HEK293T (cell line): ENCODE results near the gene ERC2.

Experiments
- CTCF ChIA-PET: fragments of 350-600 bp; formaldehyde crosslinking; extraction: SDS; loops from one replicate; lab custom pipeline; 2021; ENCODE audit warnings: antibody characterized with exemption, inconsistent platforms; lab: Yijun Ruan, JAX
- POLR2A ChIA-PET: fragments of 350-600 bp; formaldehyde crosslinking; extraction: SDS; loops from one replicate; lab custom pipeline; 2020; ENCODE audit warnings: antibody characterized with exemption, inconsistent platforms; lab: Yijun Ruan, JAX
- DNase-seq: peaks from one replicate; pipeline ENCODE4 v3.0.0; 2012; ENCODE audit warnings: mixed read lengths; ENCODE audit errors: extremely low spot score
- ARNT ChIP-seq: fragments of 450-650 bp; IDR thresholded peaks from 2 replicates; pipeline ENCODE4 v1.6.1; 2017; ENCODE audit warnings: mild to moderate bottlenecking
- BHLHE40 ChIP-seq: fragments of 450-650 bp; IDR thresholded peaks from 2 replicates; pipeline ENCODE4 v1.6.1; 2016; ENCODE audit warnings: mild to moderate bottlenecking, moderate library complexity, borderline replicate concordance
- CTBP1 ChIP-seq: fragments of 450-650 bp; IDR thresholded peaks from 2 replicates; pipeline ENCODE4 v1.6.1; 2016; ENCODE audit warnings: borderline replicate concordance
- ELF4 ChIP-seq: fragments of 450-650 bp; IDR thresholded peaks from 2 replicates; pipeline ENCODE4 v1.6.1; 2017; ENCODE audit warnings: antibody characterized with exemption
- FOXA1 ChIP-seq: fragments of 450-650 bp; IDR thresholded peaks from 2 replicates; pipeline ENCODE4 v1.6.1; 2016; ENCODE audit warnings: mild to moderate bottlenecking
- FOXK2 ChIP-seq: fragments of 450-650 bp; IDR thresholded peaks from 2 replicates; pipeline ENCODE4 v1.6.1; 2016; ENCODE audit warnings: mild to moderate bottlenecking
- FOXM1 ChIP-seq: fragments of 450-650 bp; IDR thresholded peaks from 2 replicates; pipeline ENCODE4 v1.6.1; 2017; ENCODE audit warnings: mild to moderate bottlenecking, borderline replicate concordance
- HDGF ChIP-seq: fragments of 450-650 bp; IDR thresholded peaks from 2 replicates; pipeline ENCODE4 v1.6.1; 2017; ENCODE audit warnings: antibody characterized with exemption, borderline replicate concordance
- L3MBTL2 ChIP-seq: fragments of 450-650 bp; conservative IDR thresholded peaks from 2 replicates; pipeline ENCODE4 v1.6.1; 2016; ENCODE audit warnings: mild to moderate bottlenecking
- LEF1 ChIP-seq: fragments of 450-650 bp; IDR thresholded peaks from 2 replicates; pipeline ENCODE4 v1.6.1; 2017; ENCODE audit warnings: mild to moderate bottlenecking, borderline replicate concordance
- NFRKB ChIP-seq: fragments of 450-650 bp; IDR thresholded peaks from 2 replicates; pipeline ENCODE4 v1.6.1; 2016; ENCODE audit warnings: mild to moderate bottlenecking, moderate library complexity
- SP1 ChIP-seq: fragments of 450-650 bp; IDR thresholded peaks from 2 replicates; pipeline ENCODE4 v1.6.1; 2017
- SUZ12 ChIP-seq: fragments of 450-650 bp; IDR thresholded peaks from 2 replicates; pipeline ENCODE4 v1.6.1; 2016; ENCODE audit warnings: mild to moderate bottlenecking
- TARDBP ChIP-seq: fragments of 450-650 bp; IDR thresholded peaks from 2 replicates; pipeline ENCODE4 v1.6.1; 2016
- ZNF384 ChIP-seq: fragments of 450-650 bp; IDR thresholded peaks from 2 replicates; pipeline ENCODE4 v1.6.1; 2016
- TF ChIP-seq, protein P1 (sequence below): fragments of 450-650 bp; IDR thresholded peaks from 2 replicates; pipeline ENCODE4 v1.6.1; 2016

ERC2 gene

GRCh38 chr3:56302417-56302816 is 165.8 kb downstream of the ERC2 start:
- ChIA-PET POLR2A (no interaction called here), CTCF (interaction anchor here (1.4 to 1.6 kb wide), 2 partner anchors 11 to 26 kb away, joined by 3 to 4 read pairs; no protein-coding TSS in a partner anchor)
- peak; percentile 20 for DNase-seq
- TF ChIP-seq SUZ12: no peak
- TF ChIP-seq FOXK2: no peak
- no peak for TF ChIP-seq SP1
- TF ChIP-seq FOXA1: no peak
- no peak for TF ChIP-seq LEF1
- no peak for TF ChIP-seq BHLHE40
- TF ChIP-seq NFRKB: no peak
- TF ChIP-seq ARNT: no peak

GRCh38 chr3:56297281-56297840 is 170.9 kb downstream of the ERC2 start:
- POLR2A ChIA-PET: no interaction called here

DNA sequence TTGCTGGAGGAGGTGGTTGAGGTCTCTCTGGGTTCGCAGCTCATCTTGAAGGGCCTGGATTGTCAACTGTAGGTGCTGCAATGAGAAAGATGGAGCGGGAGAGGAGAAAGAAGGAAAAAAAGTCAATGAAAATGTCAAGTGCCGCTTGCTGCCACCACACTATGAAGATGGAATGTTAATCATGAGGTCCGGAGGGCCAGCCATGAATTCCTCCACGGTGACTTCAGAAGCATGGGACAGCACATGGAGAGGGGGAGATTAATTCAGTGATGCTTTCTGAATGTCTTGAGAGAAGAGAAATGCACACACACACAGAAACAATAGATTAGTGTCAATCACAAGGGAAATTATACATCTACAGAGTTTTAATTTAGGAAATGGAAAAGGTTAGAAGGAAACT is 171.9 kb downstream of the ERC2 start:
- CTCF ChIA-PET: no interaction called here
- POLR2A ChIA-PET: no interaction called here
- TF ChIP-seq L3MBTL2: no peak
- no peak for TF ChIP-seq ZNF384
- TF ChIP-seq HDGF: no peak
- TF ChIP-seq FOXA1: no peak
- TF ChIP-seq, protein P1, sequence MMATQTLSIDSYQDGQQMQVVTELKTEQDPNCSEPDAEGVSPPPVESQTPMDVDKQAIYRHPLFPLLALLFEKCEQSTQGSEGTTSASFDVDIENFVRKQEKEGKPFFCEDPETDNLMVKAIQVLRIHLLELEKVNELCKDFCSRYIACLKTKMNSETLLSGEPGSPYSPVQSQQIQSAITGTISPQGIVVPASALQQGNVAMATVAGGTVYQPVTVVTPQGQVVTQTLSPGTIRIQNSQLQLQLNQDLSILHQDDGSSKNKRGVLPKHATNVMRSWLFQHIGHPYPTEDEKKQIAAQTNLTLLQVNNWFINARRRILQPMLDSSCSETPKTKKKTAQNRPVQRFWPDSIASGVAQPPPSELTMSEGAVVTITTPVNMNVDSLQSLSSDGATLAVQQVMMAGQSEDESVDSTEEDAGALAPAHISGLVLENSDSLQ: no peak
- no peak for TF ChIP-seq NFRKB
- TF ChIP-seq TARDBP: no peak
- TF ChIP-seq ELF4: no peak
- TF ChIP-seq FOXM1: no peak
- no peak for TF ChIP-seq SUZ12
- no peak for TF ChIP-seq ARNT
- no peak for TF ChIP-seq FOXK2
- TF ChIP-seq LEF1: no peak
- no peak for TF ChIP-seq SP1
- TF ChIP-seq CTBP1: no peak
- no peak for TF ChIP-seq BHLHE40
- no peak for DNase-seq

More at GRCh38 chr3:56297281-56297840, 170.9 kb downstream of the ERC2 start:
- no peak for TF ChIP-seq ARNT
- TF ChIP-seq SP1: no peak
- no peak for TF ChIP-seq FOXA1
- no peak for TF ChIP-seq SUZ12
- no peak for TF ChIP-seq NFRKB
- no peak for TF ChIP-seq FOXM1
- no peak for TF ChIP-seq FOXK2
- no peak for TF ChIP-seq CTBP1
- TF ChIP-seq LEF1: no peak
- no peak for TF ChIP-seq TARDBP
- TF ChIP-seq, protein P1: no peak
- TF ChIP-seq ELF4: no peak
- no peak for TF ChIP-seq BHLHE40
- TF ChIP-seq ZNF384: no peak
- TF ChIP-seq L3MBTL2: no peak
- DNase-seq: no peak
- CTCF ChIA-PET: interaction anchor here (0.6 kb wide), 1 partner anchor 201 kb away, joined by 3 read pairs; no protein-coding TSS in a partner anchor

DNA sequence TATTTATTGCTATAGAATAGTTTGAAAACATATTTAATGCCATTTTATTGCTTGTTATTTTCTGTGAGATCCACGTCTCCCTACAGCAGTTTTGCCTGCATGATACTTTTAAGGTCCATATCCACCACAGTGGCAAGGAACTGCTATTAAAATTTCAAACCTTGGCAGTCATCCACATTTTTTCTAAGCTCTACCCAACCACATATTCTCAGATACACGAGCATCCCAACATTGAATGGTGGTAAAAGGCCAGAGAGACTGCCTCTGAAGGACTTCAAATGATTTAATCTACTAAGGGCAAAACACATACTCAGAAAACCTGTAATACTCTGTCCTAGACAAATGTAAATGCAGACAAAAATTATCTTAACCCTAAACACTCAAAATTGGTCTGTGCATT is 173.1 kb downstream of the ERC2 start:
- no peak for DNase-seq
- no peak for TF ChIP-seq TARDBP
- no peak for TF ChIP-seq LEF1
- TF ChIP-seq, protein P1: no peak
- TF ChIP-seq FOXA1: no peak
- ChIA-PET CTCF (no interaction called here), POLR2A (no interaction called here)

- ChIA-PET POLR2A (no interaction called here), CTCF (interaction anchor here (1.0 kb wide), 1 partner anchor 9 kb away, joined by 3 read pairs; no protein-coding TSS in a partner anchor)
- no peak for DNase-seq
- TF ChIP-seq FOXM1 (no peak), FOXK2 (no peak), HDGF (no peak), L3MBTL2 (no peak), BHLHE40 (no peak)
Measured at GRCh38 chr3:56294286-56294685, 174.0 kb downstream of the ERC2 start.

DNA sequence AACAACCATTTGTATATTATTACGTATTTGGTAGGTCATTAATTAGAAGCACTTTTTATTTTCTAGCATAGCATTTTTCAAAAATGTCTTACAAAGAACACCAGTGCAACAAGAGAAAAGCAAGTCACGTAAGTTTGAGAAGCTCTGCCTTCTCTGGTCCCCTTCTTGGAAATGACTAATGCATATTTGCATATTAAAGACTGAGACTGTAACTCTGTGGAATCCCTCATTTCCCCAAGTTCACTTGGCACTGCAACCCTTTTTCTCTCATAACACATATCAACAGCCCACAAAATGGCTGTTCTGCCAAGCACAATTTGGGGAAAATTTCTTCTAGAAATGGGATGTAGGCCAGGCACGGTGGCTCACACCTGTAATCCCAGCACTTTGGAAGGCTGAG is 176.3 kb downstream of the ERC2 start:
- TF ChIP-seq FOXM1 (no peak), BHLHE40 (no peak), CTBP1 (no peak), TARDBP (no peak), SUZ12 (no peak), LEF1 (no peak), HDGF (no peak), ZNF384 (no peak), FOXK2 (no peak), FOXA1 (no peak), ELF4 (no peak), SP1 (no peak)
- POLR2A ChIA-PET: no interaction called here
- CTCF ChIA-PET: interaction anchor here (1.2 kb wide), 1 partner anchor 11 kb away, joined by 4 read pairs; no protein-coding TSS in a partner anchor
- DNase-seq: no peak

DNA sequence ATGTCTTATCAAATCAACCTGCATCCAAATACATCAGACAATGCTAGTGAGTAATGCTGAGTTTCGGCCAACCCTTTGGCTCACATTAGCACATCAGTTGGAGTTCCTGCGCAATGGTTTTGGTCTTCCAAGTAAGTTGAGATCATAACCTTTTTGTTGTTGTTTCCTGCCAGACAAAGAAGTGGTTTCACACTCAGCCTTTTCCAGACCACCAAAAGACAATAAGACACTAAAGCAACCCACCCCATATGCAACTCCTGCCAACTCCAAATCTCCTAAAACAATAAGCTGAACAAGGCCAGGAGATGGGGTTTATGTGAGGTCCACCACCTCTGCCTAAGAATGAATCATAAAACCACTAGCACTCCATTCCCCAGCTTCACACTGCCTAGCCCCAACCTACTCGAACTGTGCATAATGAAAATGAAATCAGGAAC is 177.0 kb downstream of the ERC2 start:
- DNase-seq: no peak
- TF ChIP-seq SUZ12 (no peak), ZNF384 (no peak), FOXA1 (no peak), TARDBP (no peak), SP1 (no peak), FOXM1 (no peak), ELF4 (no peak), BHLHE40 (no peak), FOXK2 (no peak), L3MBTL2 (no peak), NFRKB (no peak), LEF1 (no peak), CTBP1 (no peak), HDGF (no peak), ARNT (no peak)
- TF ChIP-seq, protein P1: no peak
- CTCF ChIA-PET: interaction anchor here (1.2 kb wide), 1 partner anchor 12 kb away, joined by 4 read pairs; no protein-coding TSS in a partner anchor
- POLR2A ChIA-PET: no interaction called here
